Parathyroid adenoma (tissue), 2 donors: Measurements from ENCODE around the gene ZMYM4.

Experiments used
- H2AFZ ChIP-seq: fragments of 300-600 bp; sonication (generic); one replicate; pipeline ENCODE4 v1.7.0; 2017; ENCODE audit warnings: antibody characterized with exemption, mild to moderate bottlenecking
- H3K27ac ChIP-seq: fragments of 300-600 bp; sonication (generic); one replicate; pipeline ENCODE4 v1.7.0; 2017
- H3K27me3 ChIP-seq: fragments of 300-600 bp; sonication (generic); one replicate; pipeline ENCODE4 v1.7.0; 2017; ENCODE audit warnings: low read length; ENCODE audit not compliant: control insufficient read depth, insufficient read depth
- H3K36me3 ChIP-seq: fragments of 300-600 bp; sonication (generic); one replicate; pipeline ENCODE4 v1.7.0; 2017; ENCODE audit warnings: low read length; ENCODE audit not compliant: control insufficient read depth, insufficient read depth
- H3K4me1 ChIP-seq: fragments of 300-600 bp; sonication (generic); one replicate; pipeline ENCODE4 v1.7.0; 2017; ENCODE audit warnings: control low read depth
- H3K4me2 ChIP-seq: fragments of 300-600 bp; sonication (generic); one replicate; pipeline ENCODE4 v1.7.0; 2017; ENCODE audit warnings: low read length
- H3K4me3 ChIP-seq: fragments of 300-600 bp; sonication (generic); one replicate; pipeline ENCODE4 v1.7.0; 2017; ENCODE audit warnings: low read depth, low read length
- H3K79me2 ChIP-seq: fragments of 300-600 bp; sonication (generic); one replicate; pipeline ENCODE4 v1.7.0; 2017; ENCODE audit warnings: control low read depth
- H3K9ac ChIP-seq: fragments of 300-600 bp; sonication (generic); one replicate; pipeline ENCODE4 v1.7.0; 2017; ENCODE audit warnings: mild to moderate bottlenecking
- H3K9me3 ChIP-seq: fragments of 300-600 bp; sonication (generic); one replicate; pipeline ENCODE4 v1.7.0; 2017; ENCODE audit warnings: low read length; ENCODE audit not compliant: control insufficient read depth
- CTCF ChIP-seq: fragments of 300-600 bp; sonication (generic); IDR thresholded peaks from one replicate; pipeline ENCODE4 v1.7.0; 2017; ENCODE audit warnings: antibody characterized with exemption, mild to moderate bottlenecking
- donor health status: primary hyperparathyroidism.

Gene ZMYM4

DNA sequence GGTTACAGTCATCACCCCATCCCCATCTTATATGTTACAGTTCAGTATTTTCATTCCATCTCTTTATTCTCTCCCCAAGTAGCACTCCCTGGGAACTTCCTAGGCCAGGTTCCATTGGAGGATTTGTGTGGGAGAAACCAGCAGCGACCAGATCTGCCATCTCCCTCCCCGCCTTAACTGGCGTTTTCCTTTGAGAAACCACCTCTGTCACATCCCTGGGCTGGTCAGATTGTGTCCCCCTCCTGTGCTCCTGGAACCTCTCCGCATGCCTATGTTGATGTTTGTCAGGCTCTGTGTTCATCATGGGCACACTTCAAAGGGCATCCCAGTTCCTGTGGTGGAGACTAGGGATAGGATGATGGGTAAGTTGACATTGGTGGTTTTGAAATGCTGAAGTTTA lies 162.3 kb downstream of the ZMYM4 start:
- no peaks in the 10 kb centered on the region for H3K27me3 ChIP-seq
- H3K27ac ChIP-seq: no peak overlapping the region
- H3K9ac ChIP-seq: no peak overlapping the region
- TF ChIP-seq CTCF: no peak
- no peaks in the 10 kb centered on the region for H3K9me3 ChIP-seq
- H2AFZ ChIP-seq: no peak overlapping the region
- no peak overlapping the region for H3K4me3 ChIP-seq
- no peak overlapping the region for H3K4me2 ChIP-seq
- no peaks in the 10 kb centered on the region for H3K36me3 ChIP-seq
- H3K79me2 ChIP-seq: no peaks in the 10 kb centered on the region
- H3K4me1 ChIP-seq: no peaks in the 10 kb centered on the region

GRCh38 chr1:35431173-35431599 lies 162.7 kb downstream of the ZMYM4 start:
- Histone ChIP-seq H3K79me2 (no peaks in the 10 kb centered on the region), H3K36me3 (no peaks in the 10 kb centered on the region), H3K4me3 (no peak overlapping the region), H3K27me3 (no peaks in the 10 kb centered on the region), H2AFZ (no peak overlapping the region), H3K4me2 (no peak overlapping the region), H3K9me3 (no peaks in the 10 kb centered on the region), H3K4me1 (no peaks in the 10 kb centered on the region), H3K9ac (no peak overlapping the region), H3K27ac (no peak overlapping the region)
- no peak for TF ChIP-seq CTCF

GRCh38 chr1:35432231-35432630 lies 163.7 kb downstream of the ZMYM4 start:
- Histone ChIP-seq H3K79me2 (no peaks in the 10 kb centered on the region), H3K27ac (no peak overlapping the region), H3K4me2 (no peak overlapping the region), H2AFZ (no peak overlapping the region), H3K4me3 (no peak overlapping the region), H3K9me3 (no peaks in the 10 kb centered on the region), H3K4me1 (no peaks in the 10 kb centered on the region), H3K9ac (no peak overlapping the region), H3K36me3 (no peaks in the 10 kb centered on the region), H3K27me3 (no peaks in the 10 kb centered on the region)
- no peak for TF ChIP-seq CTCF

GRCh38 chr1:35433714-35434113 lies 165.2 kb downstream of the ZMYM4 start:
- H2AFZ ChIP-seq: no peak overlapping the region
- TF ChIP-seq CTCF: no peak
- peaks cover 2% of the 10 kb centered on the region for H3K4me1 ChIP-seq
- no peak overlapping the region for H3K4me3 ChIP-seq
- no peak overlapping the region for H3K4me2 ChIP-seq
- H3K79me2 ChIP-seq: no peaks in the 10 kb centered on the region
- no peaks in the 10 kb centered on the region for H3K27me3 ChIP-seq
- H3K9ac ChIP-seq: no peak overlapping the region
- no peak overlapping the region for H3K27ac ChIP-seq
- no peaks in the 10 kb centered on the region for H3K36me3 ChIP-seq
- no peaks in the 10 kb centered on the region for H3K9me3 ChIP-seq

DNA sequence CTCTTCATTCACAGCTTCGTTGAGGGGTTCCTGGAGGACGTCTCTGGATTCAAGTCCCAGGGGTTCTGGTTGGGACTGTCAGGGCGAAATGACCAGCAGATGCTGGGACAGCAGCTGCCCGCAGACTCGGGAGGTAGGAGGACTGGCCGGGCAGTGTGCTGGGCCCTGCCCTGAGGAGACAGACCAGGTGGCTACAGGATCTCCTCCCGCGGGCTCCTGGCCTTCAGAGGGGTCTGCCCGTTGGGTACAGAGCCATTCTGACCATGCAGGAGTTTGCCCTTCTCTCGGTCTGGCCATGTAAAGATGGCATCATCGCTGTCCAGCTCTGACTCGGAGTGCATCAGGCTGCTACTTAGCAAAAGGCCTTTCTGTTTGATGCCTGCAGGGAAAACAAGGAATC lies 166.2 kb downstream of the ZMYM4 start:
- Histone ChIP-seq H3K4me3 (no peak overlapping the region), H3K4me2 (no peak overlapping the region), H3K27ac (no peak overlapping the region), H3K4me1 (peaks cover 2% of the 10 kb centered on the region), H3K27me3 (no peaks in the 10 kb centered on the region), H3K79me2 (no peaks in the 10 kb centered on the region), H3K36me3 (no peaks in the 10 kb centered on the region), H2AFZ (no peak overlapping the region), H3K9me3 (no peaks in the 10 kb centered on the region), H3K9ac (no peak overlapping the region)
- no peak for TF ChIP-seq CTCF
